ENCODE data around the gene NPTN. TPM values are rescaled to one million over a fixed set of nuclear protein-coding genes. Genes with fewer than 3 reads are reported as not detected.
"Not testable (repeated sequence)": the region's sequence is repeated elsewhere in the genome, so short reads cannot be mapped to it uniquely, and the experiment has no call there.

NPTN gene
- total RNA-seq (ENCODE audit: insufficient read depth, low replicate concordance): 221 TPM

DNA sequence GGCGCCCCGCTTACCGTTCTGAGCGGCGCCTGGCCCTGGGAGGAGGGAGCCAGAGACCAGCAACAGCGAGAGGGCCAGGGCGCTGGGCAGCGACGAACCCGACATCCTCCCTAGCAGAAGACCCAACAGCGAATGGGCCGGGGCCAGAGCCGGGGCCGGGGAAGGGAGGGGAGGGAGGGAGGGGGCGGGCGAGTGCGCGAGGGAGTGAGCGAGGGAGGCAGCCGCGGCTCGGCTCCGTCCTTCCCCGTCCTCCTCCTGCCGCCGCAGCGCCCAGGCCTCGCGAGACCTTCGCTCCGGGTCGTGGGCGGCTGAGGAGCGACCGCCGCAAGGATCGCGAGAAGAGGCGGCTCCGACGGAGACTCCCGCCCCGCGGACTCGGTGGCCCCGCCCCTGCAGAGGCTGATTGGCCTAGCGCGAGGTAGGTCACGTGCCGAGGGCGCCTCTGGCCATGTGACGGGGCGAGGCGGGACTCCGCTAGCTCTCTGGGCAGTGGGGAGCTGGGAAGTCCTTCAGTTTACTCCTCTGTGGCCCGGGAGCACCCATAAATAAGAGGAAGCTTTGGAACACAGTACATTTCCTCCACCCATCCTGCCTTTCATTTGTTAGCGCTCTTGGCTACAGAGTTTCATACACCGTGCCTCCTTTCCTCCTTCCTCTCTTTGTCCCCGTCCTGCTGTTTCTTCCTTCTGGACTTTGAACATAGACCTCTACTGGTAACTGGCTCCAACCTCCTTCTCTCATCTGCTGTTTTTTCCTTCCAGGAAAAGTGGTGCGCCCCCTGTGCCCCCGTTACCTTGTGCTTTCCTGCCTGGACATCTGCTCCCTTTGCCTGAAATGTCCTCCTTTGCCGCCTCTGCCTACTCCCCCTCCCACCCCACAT is at the start of gene NPTN:
TSS of gene NPTN (minus strand) at position 279 of the 880 bp plus-strand sequence. CDS start at position 105, 174 bp downstream.
- DNase-seq (ENCODE audit: low spot score): peak; percentile 99

DNA sequence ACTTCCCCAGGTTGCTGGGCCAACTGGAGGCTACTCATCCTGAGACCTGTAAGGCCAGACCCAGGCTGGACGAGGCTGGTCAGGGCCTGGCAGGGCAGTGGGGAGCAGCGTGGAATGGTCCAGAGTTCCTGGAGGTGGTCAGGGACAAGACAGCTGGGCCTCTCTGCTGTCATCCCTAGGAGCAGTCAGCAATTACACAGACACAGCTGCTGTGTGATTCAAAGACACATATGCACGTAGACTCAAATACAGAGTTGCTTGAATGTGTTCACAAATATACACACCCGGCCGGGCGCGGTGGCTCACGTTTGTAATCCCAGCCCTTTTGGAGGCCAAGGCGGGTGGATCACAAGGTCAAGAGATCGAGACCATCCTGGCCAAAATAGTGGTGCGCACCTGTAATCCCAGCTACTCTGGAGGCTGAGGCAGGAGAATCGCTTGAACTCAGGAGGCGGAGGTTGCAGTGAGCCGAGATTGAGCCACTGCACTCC is 49.5 kb upstream of the NPTN start:
- DNase-seq (ENCODE audit: low spot score): no peak

DNA sequence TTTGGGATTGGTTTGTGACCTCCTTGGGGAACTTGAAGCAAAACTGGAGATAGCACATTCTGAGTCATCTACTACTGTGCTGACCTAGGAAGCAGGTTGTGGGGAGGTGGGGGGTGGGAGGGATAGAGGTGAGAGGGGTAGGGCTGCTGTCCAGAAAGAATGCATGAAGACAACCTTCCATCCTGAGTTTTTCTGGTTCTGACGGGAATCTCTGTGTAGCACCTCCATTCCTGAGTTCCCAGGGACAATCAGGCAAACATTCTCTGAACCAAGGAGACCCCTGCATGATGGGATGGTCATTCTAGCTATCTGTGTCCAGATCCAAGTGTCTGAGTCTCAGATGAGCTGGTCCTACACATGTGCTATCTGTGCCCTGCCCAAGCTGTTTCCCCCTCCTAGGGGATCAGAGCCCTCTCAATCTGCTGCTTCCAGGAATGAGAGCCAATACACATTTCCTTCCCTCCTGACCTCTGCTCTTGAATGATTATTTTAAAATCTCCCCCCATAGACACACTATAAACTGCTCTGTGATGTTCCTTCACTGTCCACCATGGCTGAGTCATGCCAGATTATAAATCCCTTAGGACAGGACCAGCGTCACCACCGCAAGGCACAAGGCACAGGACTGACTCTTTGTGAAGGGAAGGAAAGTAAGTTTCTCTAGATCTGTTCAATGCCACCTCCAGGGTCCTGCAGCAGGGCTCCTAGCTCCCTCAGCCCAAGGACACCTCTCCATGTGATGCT is 48.8 kb upstream of the NPTN start:
- no peak for DNase-seq (ENCODE audit: low spot score)

DNA sequence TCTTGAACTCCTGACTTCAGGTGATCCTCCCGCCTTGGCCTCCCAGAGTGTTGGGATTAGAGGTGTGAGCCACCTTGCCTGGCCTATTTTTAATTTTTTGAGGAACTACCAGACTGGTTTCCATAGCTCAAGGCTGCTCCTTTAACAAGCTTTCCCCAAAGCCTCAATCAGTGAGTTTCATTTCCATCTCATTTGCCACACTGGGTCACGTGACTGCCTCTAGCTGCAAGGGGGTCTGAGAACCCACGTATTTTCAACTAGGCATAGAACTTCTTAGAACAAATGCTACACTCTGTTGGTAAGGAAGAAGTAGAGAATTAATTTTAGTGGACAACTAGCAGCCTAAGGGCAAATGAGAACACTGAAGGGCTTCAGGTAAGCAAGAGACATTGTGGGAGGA is 47.9 kb upstream of the NPTN start:
- no peak for DNase-seq (ENCODE audit: low spot score)

DNA sequence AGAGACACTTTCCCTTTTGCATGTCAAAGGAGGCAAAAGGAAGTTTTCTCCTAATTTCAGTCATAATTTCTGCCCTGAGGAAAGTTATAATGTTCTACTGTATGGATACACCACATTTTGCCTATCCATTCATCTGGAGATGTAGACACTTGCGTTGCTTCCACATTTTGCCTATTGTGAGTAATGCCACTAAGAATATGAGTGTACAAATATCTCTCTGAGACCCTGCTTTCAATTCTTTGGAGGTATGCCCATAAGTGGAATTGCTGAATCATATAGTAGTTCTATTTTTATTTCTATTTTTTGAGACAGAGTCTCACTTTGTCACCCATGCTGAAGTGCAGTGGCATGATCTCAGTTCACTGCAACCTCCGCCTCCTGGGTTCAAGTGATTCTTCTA is 47.4 kb upstream of the NPTN start:
- no peak for DNase-seq (ENCODE audit: low spot score)

DNA sequence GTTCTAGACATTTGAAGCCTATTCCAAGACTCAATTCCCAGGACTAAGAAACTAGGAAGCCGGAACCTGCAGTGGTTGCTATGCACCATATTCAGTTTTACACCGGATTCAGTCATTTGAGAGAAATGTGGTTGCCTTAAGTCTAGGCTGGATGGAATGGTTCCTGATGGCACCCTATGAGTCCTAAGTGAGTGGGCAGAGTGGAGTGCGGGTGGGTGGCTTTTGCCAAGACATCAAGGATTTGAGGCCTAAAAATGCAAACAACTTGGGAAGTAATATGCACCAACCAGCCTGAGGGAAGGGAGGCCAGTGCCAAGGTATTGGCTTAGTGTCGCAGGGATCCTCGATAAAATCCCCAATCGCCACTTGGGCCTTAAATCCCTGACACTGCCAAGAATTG is 46.8 kb upstream of the NPTN start:
- DNase-seq (ENCODE audit: low spot score): no peak

DNA sequence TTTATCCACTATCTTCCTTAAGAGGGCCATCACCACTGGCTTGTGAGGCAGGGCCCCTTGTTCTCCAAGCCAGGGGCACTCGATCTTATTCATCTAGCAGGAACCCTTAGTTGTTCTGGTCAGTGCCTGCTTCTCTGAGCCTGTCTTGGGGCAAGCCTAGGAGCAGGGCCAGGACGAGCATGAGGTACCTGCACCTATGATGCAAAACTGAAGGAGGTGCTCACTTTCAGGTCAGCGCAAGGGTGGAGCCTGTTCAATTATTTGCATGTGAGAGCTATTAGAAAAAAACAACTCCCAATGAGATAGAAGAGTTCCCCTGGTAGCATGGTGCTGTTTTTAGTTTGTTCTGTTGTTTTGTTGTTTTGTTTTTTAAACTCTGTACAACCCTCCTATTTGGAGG is 46.0 kb upstream of the NPTN start:
- no peak for DNase-seq (ENCODE audit: low spot score)

DNA sequence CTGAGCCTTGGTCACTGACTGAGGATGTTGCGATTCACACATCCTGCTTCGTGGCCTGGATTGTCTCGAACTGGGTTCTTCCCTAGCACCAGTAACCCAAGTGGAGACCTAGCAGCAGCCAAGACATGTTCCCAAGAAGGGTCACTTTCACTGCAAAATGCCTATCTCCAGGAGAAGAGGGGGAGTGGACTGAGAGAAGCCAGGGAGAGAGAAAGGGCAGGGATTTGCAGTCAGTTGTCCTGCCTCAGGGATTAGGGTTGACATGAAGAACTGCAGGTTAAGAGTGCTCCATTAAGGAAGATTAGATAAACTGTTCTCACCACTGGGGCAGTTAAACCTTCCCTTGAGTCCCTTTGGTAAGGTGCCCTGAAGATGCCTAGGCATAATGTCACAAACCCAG is 45.3 kb upstream of the NPTN start:
- DNase-seq (ENCODE audit: low spot score): no peak

DNA sequence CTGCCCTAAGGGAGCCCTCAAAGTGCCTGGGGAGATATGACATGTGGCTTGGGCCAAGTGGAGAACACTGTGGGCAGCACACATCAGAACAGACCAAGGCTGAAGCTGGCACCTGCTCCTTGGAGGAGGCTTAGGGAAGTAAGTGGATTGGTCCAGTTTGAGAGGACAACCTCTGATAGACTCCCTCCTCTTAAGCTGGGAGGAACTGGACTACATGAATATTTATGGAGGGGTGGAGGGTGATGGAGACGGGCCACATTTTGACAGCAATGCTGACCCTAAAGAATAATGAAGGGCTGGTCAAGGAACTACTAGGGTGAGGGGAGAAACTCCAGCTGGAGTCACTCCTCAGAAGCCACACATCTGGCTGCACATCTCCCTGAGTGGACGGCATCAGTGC is 44.5 kb upstream of the NPTN start:
- DNase-seq (ENCODE audit: low spot score): no peak

DNA sequence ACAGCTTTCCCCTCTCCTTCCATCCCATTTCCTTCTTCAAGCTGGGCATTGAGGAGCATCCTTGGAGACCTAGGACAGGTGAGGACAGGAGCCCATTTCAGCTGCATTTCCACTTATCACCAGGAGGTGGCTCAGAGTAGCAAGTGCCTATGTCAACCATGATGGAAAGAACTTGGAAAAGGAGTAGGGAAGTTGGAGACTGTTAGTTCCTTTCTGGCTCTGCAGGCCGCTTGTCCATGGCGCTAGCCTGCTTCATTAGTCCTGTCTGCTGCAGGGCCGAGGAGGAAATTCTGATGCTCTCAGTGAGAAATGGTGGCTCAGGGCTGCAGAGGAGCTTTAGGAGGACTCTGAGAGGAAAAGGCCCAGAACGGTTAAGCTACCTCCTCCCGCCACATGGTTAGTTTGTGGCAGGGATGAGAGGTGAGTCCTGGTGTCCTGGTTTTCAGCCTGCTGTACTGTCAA is 44.0 kb upstream of the NPTN start:
- peak; percentile 64 for DNase-seq (ENCODE audit: low spot score)

DNA sequence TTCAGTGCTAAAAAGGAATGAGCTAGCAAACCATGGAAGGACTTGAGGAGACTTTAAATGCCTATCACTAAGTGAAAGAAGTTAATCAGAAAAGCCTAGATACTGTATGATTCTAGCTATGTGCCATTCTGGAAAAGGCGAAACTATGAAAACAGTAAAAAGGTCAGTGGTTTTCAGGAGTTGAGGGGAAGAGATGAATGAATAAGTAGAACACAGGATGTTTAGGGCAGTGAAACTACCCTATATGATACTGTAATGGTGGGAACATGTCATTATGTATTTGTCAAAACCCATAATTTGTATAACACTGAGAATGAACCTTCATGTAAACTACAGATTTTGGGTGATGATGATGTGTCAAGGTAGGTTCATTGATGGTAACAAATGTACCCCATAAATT is 41.4 kb upstream of the NPTN start:
- no peak for DNase-seq (ENCODE audit: low spot score)

DNA sequence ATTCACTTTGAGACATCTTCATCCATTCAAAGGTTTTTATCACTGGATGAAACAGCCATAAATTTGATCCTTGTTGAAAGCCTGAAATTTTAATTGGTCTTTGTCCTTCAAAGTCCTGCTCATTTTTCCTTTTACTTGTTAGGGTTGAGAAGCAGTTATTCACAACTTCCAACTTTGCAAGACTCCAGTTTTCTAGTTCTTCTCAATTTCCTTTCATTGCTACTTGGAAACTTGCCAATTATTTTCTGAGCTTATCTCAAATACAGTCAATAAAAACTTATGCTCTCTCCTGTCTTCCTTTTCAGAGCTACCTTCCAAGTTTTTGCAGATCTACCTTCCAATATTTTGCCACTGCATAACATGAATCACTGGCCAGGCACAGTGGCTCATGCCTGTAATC is 27.3 kb upstream of the NPTN start:
- DNase-seq (ENCODE audit: low spot score): no peak

DNA sequence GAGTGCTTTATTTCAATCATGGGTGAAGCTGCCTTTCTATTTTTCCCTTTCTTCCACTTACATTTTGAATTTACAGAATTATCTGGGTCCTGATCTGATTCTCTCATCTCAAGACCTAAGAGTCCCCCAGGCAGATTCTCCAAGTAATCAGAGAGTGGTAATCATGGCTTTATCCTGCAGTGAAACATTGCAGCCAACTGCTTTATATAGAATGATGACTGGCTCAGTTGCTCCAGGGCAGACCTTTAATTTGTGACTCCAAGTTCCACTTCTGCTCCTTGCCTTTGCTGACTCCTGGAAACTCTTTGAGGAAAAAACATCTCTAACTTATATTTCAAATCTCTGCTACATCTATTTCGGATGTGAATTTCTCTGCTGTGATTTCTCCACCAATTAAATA is 25.5 kb upstream of the NPTN start:
- no peak for DNase-seq (ENCODE audit: low spot score)

DNA sequence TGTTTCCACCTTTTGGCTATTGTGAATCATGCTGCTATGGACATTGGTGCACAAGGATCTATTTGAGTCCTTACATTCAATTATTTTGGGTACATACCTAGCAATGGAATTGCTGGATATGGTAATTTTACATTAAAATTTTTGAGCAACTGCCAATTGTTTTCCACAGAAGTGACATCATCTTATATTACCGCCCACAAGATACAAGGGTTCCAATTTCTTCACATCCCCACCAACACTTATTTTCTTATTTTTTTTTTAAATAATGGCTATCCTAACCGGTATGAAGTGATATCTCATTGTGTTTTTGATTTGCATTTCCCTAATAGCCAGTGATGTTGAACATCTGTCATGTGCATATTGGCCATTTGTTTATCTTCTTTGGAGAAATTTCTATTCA is 22.5 kb upstream of the NPTN start:
- DNase-seq (ENCODE audit: low spot score): no peak

DNA sequence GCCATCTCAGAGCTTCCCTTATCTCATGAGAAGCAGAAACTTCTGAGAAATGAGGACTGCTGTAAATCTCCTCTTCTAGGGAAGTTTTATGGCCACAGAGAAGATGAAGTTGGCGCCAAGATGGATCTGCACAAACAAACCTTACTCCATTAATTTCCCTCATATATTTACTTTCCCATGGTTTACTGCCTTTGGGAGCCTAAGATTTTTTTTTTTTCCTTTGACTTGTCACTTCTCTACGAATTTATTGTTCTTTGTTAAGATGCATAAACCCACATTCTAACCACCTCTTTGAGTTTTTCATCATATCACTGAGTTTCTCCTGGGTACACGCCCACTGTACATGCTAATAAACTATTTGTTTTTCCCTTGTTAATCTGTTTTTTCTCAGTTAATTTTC is 21.5 kb upstream of the NPTN start:
- peak; percentile 43 for DNase-seq (ENCODE audit: low spot score)

DNA sequence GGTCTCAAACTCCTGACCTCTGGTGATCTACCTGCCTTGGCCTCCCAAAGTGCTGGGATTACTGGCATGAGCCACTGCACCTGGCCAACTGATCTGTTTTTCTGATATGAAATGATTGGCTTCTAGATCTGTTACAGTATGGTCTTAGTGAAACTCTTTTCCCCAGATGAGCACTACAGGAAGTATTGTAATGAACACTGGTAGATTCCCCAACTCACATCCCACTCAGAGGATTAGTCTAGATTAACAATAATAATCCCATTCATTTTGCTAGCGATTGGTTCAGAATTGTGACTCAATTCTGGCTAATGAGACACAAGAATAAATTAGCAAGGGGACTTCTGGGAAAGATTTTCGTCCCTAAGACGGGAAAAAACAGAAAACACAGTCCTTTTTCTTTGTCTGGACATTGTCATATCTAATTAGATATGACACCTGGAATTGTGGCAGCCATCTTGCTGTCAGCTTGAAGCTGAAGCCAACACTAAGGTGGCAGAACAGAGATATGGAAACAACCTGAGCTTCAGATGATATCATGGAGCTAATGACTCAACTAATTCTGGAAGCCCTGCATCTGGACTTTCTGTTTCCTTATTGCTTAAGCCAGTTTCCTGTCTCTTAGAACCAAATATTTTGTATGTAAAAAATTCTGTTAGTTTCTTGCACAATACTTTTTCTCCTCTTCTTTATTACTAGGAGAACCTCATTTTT is 17.4 kb upstream of the NPTN start:
- no peak for DNase-seq (ENCODE audit: low spot score)

DNA sequence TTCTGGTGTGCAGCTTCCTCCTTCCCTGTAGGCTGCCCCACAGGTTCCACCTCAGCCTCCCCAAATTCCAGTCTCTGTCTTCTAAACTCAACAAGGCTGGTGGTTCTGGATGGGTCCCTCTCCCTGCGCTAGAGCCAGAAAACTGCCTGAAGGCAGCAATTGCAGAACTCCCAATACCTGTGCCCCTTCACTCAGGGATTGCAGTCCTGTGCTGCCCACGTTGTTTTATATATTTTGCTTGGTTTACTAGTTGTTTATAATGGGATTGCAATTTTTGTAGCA is 14.8 kb upstream of the NPTN start:
- DNase-seq (ENCODE audit: low spot score): no peak

DNA sequence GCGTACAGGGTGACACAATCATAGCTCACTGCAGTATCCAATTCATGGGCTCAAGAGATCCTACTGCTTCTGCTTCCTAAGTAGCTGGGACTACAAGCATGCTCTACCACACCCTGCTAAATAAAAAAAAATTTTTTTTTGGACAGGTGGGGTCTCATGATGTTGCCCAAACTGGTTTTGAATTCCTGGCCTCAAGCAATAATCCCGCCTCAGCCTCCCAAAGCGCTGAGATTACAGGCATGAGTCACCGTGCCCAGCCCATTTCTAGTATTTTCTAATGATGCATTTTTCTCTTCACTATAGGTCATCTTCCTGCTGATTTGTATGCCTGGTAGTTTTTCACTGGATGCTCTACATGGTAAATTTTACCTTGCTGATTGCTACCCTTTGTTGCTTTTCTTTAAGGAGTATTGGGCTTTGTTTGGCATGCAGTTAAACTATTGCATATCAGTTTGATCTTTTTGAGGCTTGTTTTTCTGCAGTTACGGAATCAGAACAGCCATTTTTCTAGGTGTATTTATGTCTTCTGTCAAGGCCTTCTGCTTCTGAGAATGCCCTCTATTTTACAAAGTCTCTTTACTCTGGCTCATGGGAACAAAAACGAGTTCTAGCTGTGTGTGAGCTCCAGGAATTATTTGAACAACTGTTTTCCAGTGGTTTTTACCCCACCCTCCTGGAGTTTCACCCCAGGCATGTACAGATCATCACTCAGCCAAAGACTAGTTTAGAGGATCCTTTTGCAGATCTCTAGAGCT is 14.2 kb upstream of the NPTN start:
- peak; percentile 80 for DNase-seq (ENCODE audit: low spot score)

DNA sequence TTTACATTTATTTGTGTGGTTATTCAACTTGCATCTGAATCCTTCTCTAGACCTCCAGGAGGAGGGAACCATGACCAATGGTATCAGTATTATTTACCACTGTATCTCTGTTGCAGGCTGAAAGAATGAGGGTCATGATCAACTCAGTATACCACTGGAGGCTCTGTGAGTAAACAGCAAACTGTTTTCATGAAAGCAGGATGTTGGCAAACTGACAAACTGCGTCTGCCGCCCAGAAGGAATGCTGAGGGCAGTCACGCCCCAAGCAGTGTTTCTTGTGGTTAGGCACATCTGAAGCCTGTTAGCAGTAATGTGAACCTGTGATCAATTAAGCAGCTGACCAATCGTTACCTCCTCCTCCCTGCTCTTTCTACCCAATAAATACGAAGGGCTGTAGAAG is 6.3 kb upstream of the NPTN start:
- not testable (repeated sequence) for DNase-seq (ENCODE audit: low spot score)

DNA sequence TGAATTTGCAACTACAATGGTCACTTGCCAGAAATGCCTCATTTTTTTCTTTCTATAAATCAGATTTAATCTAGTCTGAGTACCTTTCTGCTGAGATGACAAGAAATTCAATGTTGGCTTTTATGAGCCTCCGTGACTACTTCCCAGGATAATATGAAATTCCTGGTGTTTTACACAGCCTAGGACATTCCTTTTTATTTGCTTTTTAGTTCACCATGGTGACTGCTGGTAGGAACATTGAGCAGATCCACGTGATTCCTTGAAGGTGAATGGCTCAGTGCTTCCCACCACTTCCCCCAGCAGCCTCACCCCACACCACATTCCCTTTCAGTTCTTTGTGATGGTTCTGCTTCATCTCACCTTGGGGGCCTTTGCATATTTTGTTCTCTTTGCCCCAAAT is 4.3 kb upstream of the NPTN start:
- no peak for DNase-seq (ENCODE audit: low spot score)

DNA sequence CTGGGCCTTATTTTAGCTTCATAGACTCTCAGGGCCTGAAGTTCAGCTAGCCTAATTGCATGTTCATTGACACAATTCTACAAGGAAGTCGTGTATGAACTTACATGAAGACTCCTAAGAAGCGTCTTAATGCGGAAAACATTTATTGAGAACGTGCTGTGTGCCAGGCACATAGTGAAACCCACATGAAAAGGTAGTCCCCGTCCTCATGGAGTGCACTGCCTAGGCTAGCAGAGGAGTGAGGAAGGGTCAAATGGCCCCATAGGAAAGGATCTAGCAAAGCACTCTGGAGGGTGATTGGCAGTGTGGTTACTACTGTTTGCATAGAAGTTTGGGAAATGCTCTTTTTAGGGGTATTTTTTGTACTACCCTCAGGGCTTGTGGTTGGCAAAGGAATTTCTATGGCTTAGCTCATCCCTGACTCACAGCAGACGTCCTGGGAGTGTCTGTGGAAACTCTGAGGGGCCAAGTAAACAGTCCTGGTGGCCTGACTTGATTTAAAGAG is 854 bp upstream of the NPTN start:
- DNase-seq (ENCODE audit: low spot score): peak; percentile 30

Measured in umbilical cord (tissue), 2 donors.